Occipital lobe (tissue), 2 donors: ENCODE data around the gene UFD1. TPM values are rescaled to one million over a fixed set of nuclear protein-coding genes. Genes with fewer than 3 reads are reported as not detected.

Experiments used
- DNase-seq: peaks from one replicate; lab custom pipeline; 2025; lab: John Stamatoyannopoulos, UW
- total RNA-seq: library from RNA; depleted of rRNA; stranded (reverse); fragments of >200 nt; gene quantifications from one replicate; pipeline ENCODE4 v1.2.3, GENCODE V29; 2014

UFD1 gene
- total RNA-seq, 1 donor from 2014 or later: 22.3 TPM

GRCh38 chr22:19429950-19430889, 48.8 kb downstream of the UFD1 start:
- DNase-seq: peak; percentile 10

GRCh38 chr22:19424186-19424500, 54.9 kb downstream of the UFD1 start:
- DNase-seq: no peak

GRCh38 chr22:19422440-19423301, 56.3 kb downstream of the UFD1 start:
- no peak for DNase-seq

GRCh38 chr22:19420321-19420720, 58.7 kb downstream of the UFD1 start:
- no peak for DNase-seq

- DNase-seq: no peak
Measured at GRCh38 chr22:19419464-19420178, 59.4 kb downstream of the UFD1 start.

- no peak for DNase-seq
Measured at GRCh38 chr22:19419086-19419463, 59.9 kb downstream of the UFD1 start.

- DNase-seq: no peak
Measured at GRCh38 chr22:19412923-19413322, 66.1 kb downstream of the UFD1 start.

- DNase-seq: no peak
Measured at GRCh38 chr22:19412478-19412877, 66.5 kb downstream of the UFD1 start.

GRCh38 chr22:19411690-19412045, 67.3 kb downstream of the UFD1 start:
- DNase-seq: no peak

GRCh38 chr22:19410941-19411689, 67.9 kb downstream of the UFD1 start:
- DNase-seq: no peak

- no peak for DNase-seq
Measured at GRCh38 chr22:19407649-19408606, 71.1 kb downstream of the UFD1 start.

- DNase-seq: no peak
Measured at GRCh38 chr22:19406846-19407245, 72.1 kb downstream of the UFD1 start.

- no peak for DNase-seq
Measured at GRCh38 chr22:19406281-19406811, 72.6 kb downstream of the UFD1 start.

- no peak for DNase-seq
Measured at GRCh38 chr22:19405652-19406051, 73.3 kb downstream of the UFD1 start.

- DNase-seq: no peak
Measured at GRCh38 chr22:19405133-19405532, 73.9 kb downstream of the UFD1 start.

GRCh38 chr22:19404676-19405075, 74.3 kb downstream of the UFD1 start:
- DNase-seq: no peak

GRCh38 chr22:19402642-19403191, 76.3 kb downstream of the UFD1 start:
- no peak for DNase-seq

GRCh38 chr22:19401483-19401882, 77.5 kb downstream of the UFD1 start:
- no peak for DNase-seq

- no peak for DNase-seq
Measured at GRCh38 chr22:19400881-19401280, 78.1 kb downstream of the UFD1 start.
